A549 (cell line): ENCODE measurements around the gene DDIAS. TPM values are rescaled to one million over a fixed set of nuclear protein-coding genes. Genes with fewer than 3 reads are reported as not detected.
"Not testable (repeated sequence)": the region's sequence is repeated elsewhere in the genome, so short reads cannot be mapped to it uniquely, and the experiment has no call there.

Source experiments
- ATAC-seq, 2 experiments: fragments of 200-7000 bp in 1 of 2; fragments of >200 bp in 1 of 2; cut with Nextera tagmentation in 1 of 2; cut with Tn5 transposase in 1 of 2; 3 replicates each; pipeline versions ENCODE4 v1.8.0 to v1.9.1; 2018 to 2020; ENCODE audit warnings: mild to moderate bottlenecking in 1 of 2, moderate library complexity in 1 of 2
- CTCF ChIA-PET: fragments of 300-600 bp; sonication (Branson Sonifier 250); formaldehyde crosslinking; extraction: SDS; loops from one replicate; lab custom pipeline; 2021; ENCODE audit warnings: antibody characterized with exemption, inconsistent platforms; lab: Yijun Ruan, JAX
- POLR2A ChIA-PET: fragments of 350-600 bp; formaldehyde crosslinking; extraction: SDS; loops from one replicate; lab custom pipeline; 2021; ENCODE audit warnings: antibody characterized with exemption, inconsistent platforms; lab: Yijun Ruan, JAX
- DNase-seq, 2 experiments: peaks; one replicate each; pipeline versions ENCODE4 v3.0.0 to v3.0.0-alpha.2; 2011 to 2016; ENCODE audit warnings: low read depth in 1 of 2, low spot score in 1 of 2
- FAIRE-seq: peaks from 2 replicates; lab custom pipeline; 2011; peaks lifted over from hg19 to GRCh38; lab: Jason Lieb, UNC
- H3K27ac ChIP-seq, 2 experiments: fragments of >200 bp; sonication (Bioruptor Twin); formaldehyde crosslinking; 3 replicates each; pipeline ENCODE4 v1.5.1; 2016 to 2017
- H3K4me1 ChIP-seq: fragments of >200 bp; sonication (Bioruptor Twin); formaldehyde crosslinking; 3 replicates; pipeline ENCODE4 v1.6.1; 2016
- H3K4me2 ChIP-seq: fragments of >200 bp; sonication (Bioruptor Twin); formaldehyde crosslinking; 3 replicates; pipeline ENCODE4 v1.6.1; 2016
- H3K4me3 ChIP-seq: fragments of >200 bp; sonication (Bioruptor Twin); formaldehyde crosslinking; 3 replicates; pipeline ENCODE4 v1.5.1; 2016
- H3K9me3 ChIP-seq: fragments of >200 bp; sonication (Bioruptor Twin); formaldehyde crosslinking; 3 replicates; pipeline ENCODE4 v1.6.1; 2016
- CEBPB ChIP-seq, 2 experiments: fragments of >200 bp in 1 of 2; sonication (Bioruptor Twin) in 1 of 2; formaldehyde crosslinking in 1 of 2; IDR thresholded peaks; 2 replicates each; pipeline ENCODE4 v1.6.1; 2012 to 2016
- CHD4 ChIP-seq: fragments of 200-600 bp; sonication (generic); IDR thresholded peaks from 2 replicates; pipeline ENCODE4 v1.6.1; 2016; ENCODE audit warnings: antibody characterized with exemption, mild to moderate bottlenecking, borderline replicate concordance
- EHMT2 ChIP-seq: fragments of 200-600 bp; sonication (generic); IDR thresholded peaks from 2 replicates; pipeline ENCODE4 v1.6.1; 2016; ENCODE audit warnings: antibody characterized with exemption, low read depth, mild to moderate bottlenecking, moderate library complexity
- ESRRA ChIP-seq: fragments of 150-350 bp; IDR thresholded peaks from 2 replicates; pipeline ENCODE4 v1.6.1; 2014; ENCODE audit warnings: mild to moderate bottlenecking, low read length, borderline replicate concordance
- FOSB ChIP-seq: fragments of 250-450 bp; sonication (Bioruptor Pico); IDR thresholded peaks from 2 replicates; pipeline ENCODE4 v1.5.0; 2020; ENCODE audit warnings: mild to moderate bottlenecking, moderate library complexity
- FOSL2 ChIP-seq, 2 experiments: fragments of 450-650 bp in 1 of 2; fragments of >200 bp in 1 of 2; sonication (Bioruptor Twin) in 1 of 2; formaldehyde crosslinking; IDR thresholded peaks; 2 replicates each; pipeline versions ENCODE4 v1.5.0 to v1.6.1; 2016 to 2020; ENCODE audit warnings: mild to moderate bottlenecking in 1 of 2, moderate library complexity in 1 of 2
- HDAC2 ChIP-seq: fragments of 200-600 bp; sonication (generic); IDR thresholded peaks from 2 replicates; pipeline ENCODE4 v1.6.1; 2016
- HOXB13 ChIP-seq: fragments of 250-450 bp; sonication (Bioruptor Pico); IDR thresholded peaks from 2 replicates; pipeline ENCODE4 v1.5.0; 2020; ENCODE audit warnings: low read depth, mild to moderate bottlenecking, moderate library complexity
- HOXB5 ChIP-seq: fragments of 250-450 bp; sonication (Bioruptor Pico); IDR thresholded peaks from 2 replicates; pipeline ENCODE4 v1.5.0; 2020; ENCODE audit warnings: mild to moderate bottlenecking, moderate library complexity
- JUNB ChIP-seq: fragments of >200 bp; sonication (Bioruptor Twin); formaldehyde crosslinking; IDR thresholded peaks from 2 replicates; pipeline ENCODE4 v1.6.1; 2016
- KDM1A ChIP-seq: fragments of 200-600 bp; sonication (generic); IDR thresholded peaks from 2 replicates; pipeline ENCODE4 v1.6.1; 2016; ENCODE audit warnings: low read depth, mild to moderate bottlenecking
- KDM5A ChIP-seq: fragments of 200-600 bp; sonication (generic); IDR thresholded peaks from 2 replicates; pipeline ENCODE4 v1.6.1; 2016; ENCODE audit warnings: antibody characterized with exemption, mild to moderate bottlenecking
- MAFK ChIP-seq: fragments of 450-650 bp; IDR thresholded peaks from 2 replicates; pipeline ENCODE4 v1.6.1; 2014; ENCODE audit not compliant: partially characterized antibody
- MYC ChIP-seq: IDR thresholded peaks from 2 replicates; pipeline ENCODE4 v1.6.1; 2012; ENCODE audit warnings: mild to moderate bottlenecking, inconsistent platforms, low read length, improper control_type of control experiment, borderline replicate concordance
- NPAS2 ChIP-seq: fragments of 250-450 bp; sonication (Bioruptor Pico); IDR thresholded peaks from 2 replicates; pipeline ENCODE4 v1.8.0; 2022; ENCODE audit warnings: mild to moderate bottlenecking, moderate library complexity, borderline replicate concordance
- POLR2AphosphoS2 ChIP-seq: conservative IDR thresholded peaks from 2 replicates; pipeline ENCODE4 v1.6.1; 2012; ENCODE audit warnings: low read length, improper control_type of control experiment, inconsistent platforms
- RAD21 ChIP-seq, 2 experiments: fragments of >200 bp in 1 of 2; sonication (Bioruptor Twin) in 1 of 2; formaldehyde crosslinking in 1 of 2; IDR thresholded peaks in 1 of 2; conservative IDR thresholded peaks in 1 of 2; 2 replicates in 1 of 2; 3 replicates in 1 of 2; pipeline ENCODE4 v1.6.1; 2012 to 2018; ENCODE audit warnings: inconsistent platforms in 1 of 2
- RARB ChIP-seq: fragments of 250-450 bp; sonication (Bioruptor Pico); IDR thresholded peaks from 2 replicates; pipeline ENCODE4 v1.8.0; 2021; ENCODE audit warnings: mild to moderate bottlenecking, moderate library complexity
- RCOR1 ChIP-seq: fragments of 150-350 bp; IDR thresholded peaks from 2 replicates; pipeline ENCODE4 v1.6.1; 2014; ENCODE audit warnings: antibody characterized with exemption, low read length, low read depth
- SMC3 ChIP-seq: fragments of >200 bp; sonication (Bioruptor Twin); formaldehyde crosslinking; IDR thresholded peaks from 3 replicates; pipeline ENCODE4 v1.6.1; 2018; ENCODE audit warnings: inconsistent platforms
- SREBF2 ChIP-seq: fragments of 450-650 bp; IDR thresholded peaks from 2 replicates; pipeline ENCODE4 v1.6.1; 2014; ENCODE audit warnings: mild to moderate bottlenecking, moderate library complexity
- TP53 ChIP-seq: fragments of 250-450 bp; sonication (Bioruptor Pico); IDR thresholded peaks from 2 replicates; pipeline ENCODE4 v1.5.0; 2021; ENCODE audit warnings: mild to moderate bottlenecking, moderate library complexity
- ZC3H11A ChIP-seq: fragments of 450-650 bp; IDR thresholded peaks from 2 replicates; pipeline ENCODE4 v1.6.1; 2014; ENCODE audit warnings: antibody characterized with exemption, mild to moderate bottlenecking
- ZNF302 ChIP-seq: fragments of 250-450 bp; sonication (Bioruptor Pico); IDR thresholded peaks from 2 replicates; pipeline ENCODE4 v1.9.0; 2021; ENCODE audit warnings: inconsistent platforms, mild to moderate bottlenecking, moderate library complexity
- WGBS: methylation state at CpG from one replicate; pipeline ENCODE4 v1.1.6; 2017; ENCODE audit errors: missing lambda C conversion rate; 5-methylcytosine and 5-hydroxymethylcytosine counted together
- polyA plus RNA-seq, 4 experiments: library from polyadenylated mRNA; depleted of rRNA in 3 of 4; stranded (reverse); fragments of >200 nt; fragmentation: RNase III in 1 of 4; extraction: RNeasy Plus Mini Kit Qiagen cat#74134 plus additional on column Dnase treatment in 1 of 4; gene quantifications; 2 replicates in 3 of 4; 3 replicates in 1 of 4; pipeline ENCODE4 v1.2.3, GENCODE V29; 2011 to 2017
- TF ChIP-seq, protein P1 (sequence below): fragments of 450-650 bp; IDR thresholded peaks from 2 replicates; pipeline ENCODE4 v1.6.1; 2014; ENCODE audit warnings: antibody characterized with exemption
- TF ChIP-seq, protein P2 (sequence below): IDR thresholded peaks from 2 replicates; pipeline ENCODE4 v1.6.1; 2012
- TF ChIP-seq, protein P3 (sequence below): fragments of >200 bp; sonication (Bioruptor Twin); formaldehyde crosslinking; IDR thresholded peaks from 2 replicates; pipeline ENCODE4 v1.6.1; 2016

The DDIAS gene
- polyA plus RNA-seq, 2 of the 4 experiments (the other 2 are of a cell fraction): 14.7 to 23.9 TPM

DNA sequence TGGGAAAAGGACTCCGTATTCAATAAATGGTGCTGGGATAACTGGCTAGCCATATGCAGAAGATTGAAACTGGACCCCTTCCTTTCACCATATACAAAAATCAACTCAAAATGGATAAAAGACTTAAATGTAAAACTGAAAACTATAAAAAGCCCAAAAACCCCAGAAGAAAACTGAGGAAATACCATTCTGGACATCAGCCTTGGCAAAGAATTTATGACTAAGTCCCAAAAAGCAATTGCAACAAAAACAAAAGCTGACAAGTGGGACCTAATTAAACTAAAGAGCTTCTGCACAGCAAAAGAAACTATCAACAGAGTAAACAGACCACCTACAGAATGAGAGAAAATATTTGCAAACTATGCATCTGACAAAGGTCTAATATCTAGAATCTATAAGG lies 46.6 kb upstream of the DDIAS start:
- peaks cover 24% of the 10 kb centered on the region; the same call in 2 of the 3 replicates for H3K4me1 ChIP-seq
- DNase-seq, CTCF ChIA-PET, POLR2A ChIA-PET, H3K4me3 ChIP-seq, FAIRE-seq, H3K27ac ChIP-seq, H3K9me3 ChIP-seq, H3K4me2 ChIP-seq, ATAC-seq: not testable (repeated sequence)
- WGBS: 93% methylated on average over 1 of the region's 1 CpG

DNA sequence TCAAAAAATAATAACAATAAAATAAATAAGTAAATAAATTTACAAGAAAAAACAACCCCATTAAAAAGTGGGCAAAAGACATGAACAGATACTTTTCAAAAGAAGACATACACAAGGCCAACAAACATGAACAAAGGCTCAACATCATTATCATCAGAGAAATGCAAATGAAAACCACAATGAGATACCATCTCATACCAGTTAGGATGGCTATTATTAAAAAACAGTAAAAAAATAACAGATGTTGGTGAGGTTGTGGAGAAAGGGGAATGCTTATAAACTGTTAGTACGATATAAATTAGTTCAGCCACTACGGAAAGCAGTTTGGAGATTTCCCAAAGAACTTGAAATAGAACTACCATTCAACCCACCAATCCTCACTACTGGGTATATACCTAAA lies 45.9 kb upstream of the DDIAS start:
- Histone ChIP-seq H3K4me2 (no peak overlapping the region), H3K27ac (no peak overlapping the region), H3K4me1 (peaks cover 25% of the 10 kb centered on the region; the same call in 2 of the 3 replicates), H3K9me3 (no peaks in the 10 kb centered on the region), H3K4me3 (no peak overlapping the region)
- ChIA-PET CTCF (no interaction called here), POLR2A (no interaction called here)
- WGBS: 92% methylated on average over 2 of the region's 2 CpGs
- ATAC-seq (no peak), FAIRE-seq (no peak), DNase-seq (no peak)
- TF ChIP-seq SREBF2: no peak
- no peak for TF ChIP-seq MYC
- no peak for TF ChIP-seq FOSL2 (IDR thresholded peaks at IDR 0.05)
- no peak for TF ChIP-seq FOSL2 (CRISPR knock-in tag; IDR thresholded peaks at IDR 0.05)
- TF ChIP-seq KDM5A: no peak
- no peak for TF ChIP-seq HOXB5
- TF ChIP-seq NPAS2: no peak
- no peak for TF ChIP-seq FOSB (CRISPR knock-in tag)
- TF ChIP-seq TP53: no peak
- TF ChIP-seq POLR2AphosphoS2: no peak
- TF ChIP-seq RCOR1: no peak
- TF ChIP-seq ZNF302 (CRISPR knock-in tag): no peak
- no peak for TF ChIP-seq MAFK

DNA sequence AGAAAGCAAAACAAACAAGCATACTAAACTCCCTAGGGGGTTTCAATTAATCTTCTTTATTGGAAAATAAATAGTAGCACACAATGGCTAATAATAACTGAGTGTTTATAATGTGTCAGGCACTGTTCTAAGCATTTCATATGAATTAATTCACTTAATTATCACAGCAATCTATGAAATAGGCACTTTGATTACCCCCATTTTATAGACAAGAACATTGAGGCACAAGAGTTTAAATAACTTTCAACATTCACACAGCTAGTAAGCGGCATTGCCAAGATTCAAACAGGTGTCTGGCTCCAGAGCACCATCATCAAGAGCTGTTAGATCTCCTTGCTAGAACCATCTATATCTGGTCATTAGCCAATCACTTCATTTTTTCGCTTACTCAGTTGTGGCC lies 44.4 kb upstream of the DDIAS start:
- H3K4me1 ChIP-seq: peaks cover 25% of the 10 kb centered on the region; the same call in 2 of the 3 replicates
- no peak for ATAC-seq
- 91% methylated on average over 2 of the region's 2 CpGs for WGBS
- DNase-seq: no peak
- H3K4me3 ChIP-seq: no peak overlapping the region
- no peak overlapping the region; a peak in 1 of 6 replicates for H3K27ac ChIP-seq
- POLR2A ChIA-PET: interaction anchor here (0.6 kb wide), 1 partner anchor 14 kb away, joined by 3 read pairs; no protein-coding TSS in a partner anchor
- no peaks in the 10 kb centered on the region for H3K9me3 ChIP-seq
- no peak for FAIRE-seq
- TF ChIP-seq JUNB: no peak
- no peak for TF ChIP-seq ESRRA
- no peak for TF ChIP-seq ZNF302 (CRISPR knock-in tag)
- TF ChIP-seq RAD21 (conservative IDR thresholded peaks at IDR 0.05 in 1 of 2, IDR thresholded peaks at IDR 0.05 in 1 of 2): no peak
- TF ChIP-seq HOXB13: no peak
- no peak; the same call in 1 of the 2 replicates for TF ChIP-seq KDM1A
- no peak for TF ChIP-seq ZC3H11A
- no peak for TF ChIP-seq RARB (CRISPR knock-in tag)
- no peak for TF ChIP-seq SMC3
- TF ChIP-seq EHMT2: no peak
- TF ChIP-seq, protein P1, sequence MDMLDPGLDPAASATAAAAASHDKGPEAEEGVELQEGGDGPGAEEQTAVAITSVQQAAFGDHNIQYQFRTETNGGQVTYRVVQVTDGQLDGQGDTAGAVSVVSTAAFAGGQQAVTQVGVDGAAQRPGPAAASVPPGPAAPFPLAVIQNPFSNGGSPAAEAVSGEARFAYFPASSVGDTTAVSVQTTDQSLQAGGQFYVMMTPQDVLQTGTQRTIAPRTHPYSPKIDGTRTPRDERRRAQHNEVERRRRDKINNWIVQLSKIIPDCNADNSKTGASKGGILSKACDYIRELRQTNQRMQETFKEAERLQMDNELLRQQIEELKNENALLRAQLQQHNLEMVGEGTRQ: no peak
- TF ChIP-seq KDM5A: no peak
- TF ChIP-seq CHD4: no peak
- TF ChIP-seq CEBPB (IDR thresholded peaks at IDR 0.05): no peak
- TF ChIP-seq, protein P2, sequence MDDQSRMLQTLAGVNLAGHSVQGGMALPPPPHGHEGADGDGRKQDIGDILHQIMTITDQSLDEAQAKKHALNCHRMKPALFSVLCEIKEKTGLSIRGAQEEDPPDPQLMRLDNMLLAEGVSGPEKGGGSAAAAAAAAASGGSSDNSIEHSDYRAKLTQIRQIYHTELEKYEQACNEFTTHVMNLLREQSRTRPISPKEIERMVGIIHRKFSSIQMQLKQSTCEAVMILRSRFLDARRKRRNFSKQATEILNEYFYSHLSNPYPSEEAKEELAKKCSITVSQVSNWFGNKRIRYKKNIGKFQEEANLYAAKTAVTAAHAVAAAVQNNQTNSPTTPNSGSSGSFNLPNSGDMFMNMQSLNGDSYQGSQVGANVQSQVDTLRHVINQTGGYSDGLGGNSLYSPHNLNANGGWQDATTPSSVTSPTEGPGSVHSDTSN: no peak
- TF ChIP-seq HDAC2: no peak
- TF ChIP-seq, protein P3, sequence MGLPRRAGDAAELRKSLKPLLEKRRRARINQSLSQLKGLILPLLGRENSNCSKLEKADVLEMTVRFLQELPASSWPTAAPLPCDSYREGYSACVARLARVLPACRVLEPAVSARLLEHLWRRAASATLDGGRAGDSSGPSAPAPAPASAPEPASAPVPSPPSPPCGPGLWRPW: no peak
- no peak overlapping the region for H3K4me2 ChIP-seq
- CTCF ChIA-PET: interaction anchor here (3.1 kb wide), 1 partner anchor 10 kb away, joined by 22 read pairs; no protein-coding TSS in a partner anchor
